Measurements from ENCODE around the gene KIF26A.

- no peak for TF ChIP-seq EZH2 (IDR thresholded peaks at IDR 0.05; ENCODE audit: borderline replicate concordance, insufficient read depth, low read length, poor library complexity, severe bottlenecking)
- no peak for TF ChIP-seq CTCF (IDR thresholded peaks at IDR 0.05; ENCODE audit: poor library complexity, severe bottlenecking)
- no peak for TF ChIP-seq RAD21 (conservative IDR thresholded peaks at IDR 0.05)
- TF ChIP-seq MXI1 (conservative IDR thresholded peaks at IDR 0.05; ENCODE audit: poor library complexity, severe bottlenecking), result no peak
- no peak for TF ChIP-seq EP300 (conservative IDR thresholded peaks at IDR 0.05; ENCODE audit: poor library complexity, severe bottlenecking)
Measured at GRCh38 chr14:104152246-104152575, 13.8 kb downstream of the KIF26A start.
